Smooth muscle cell (in vitro differentiated cells): ENCODE data around the gene PRPF6. TPM values are rescaled to one million over a fixed set of nuclear protein-coding genes. Genes with fewer than 3 reads are reported as not detected.
A peak's percentile ranks its signal among the peaks of the same experiment; 100 is the strongest.

Experiments used
- DNase-seq: peaks from one replicate; lab custom pipeline; 2025; ENCODE audit not compliant: unreplicated experiment; lab: John Stamatoyannopoulos, UW
- H2AFZ ChIP-seq: fragments of 200-600 bp; sonication (generic); 2 replicates; pipeline ENCODE4 v1.6.0; 2016; ENCODE audit warnings: antibody characterized with exemption, low read depth, mild to moderate bottlenecking
- H3F3A ChIP-seq: fragments of 200-600 bp; sonication (generic); 2 replicates; pipeline ENCODE4 v1.6.0; 2017; ENCODE audit warnings: antibody characterized with exemption, low read depth
- H3K27ac ChIP-seq: fragments of 200-600 bp; sonication (generic); 2 replicates; pipeline ENCODE4 v1.5.1; 2016; ENCODE audit warnings: low read depth, mild to moderate bottlenecking
- H3K27me3 ChIP-seq: fragments of 200-600 bp; sonication (generic); 2 replicates; pipeline ENCODE4 v1.6.1; 2016; ENCODE audit warnings: low read depth, mild to moderate bottlenecking
- H3K36me3 ChIP-seq: fragments of 200-600 bp; sonication (generic); 2 replicates; pipeline ENCODE4 v1.5.1; 2016; ENCODE audit warnings: low read depth
- H3K4me1 ChIP-seq: fragments of 200-600 bp; sonication (generic); 2 replicates; pipeline ENCODE4 v1.5.1; 2016; ENCODE audit warnings: low read depth
- H3K4me2 ChIP-seq: fragments of 200-600 bp; sonication (generic); 2 replicates; pipeline ENCODE4 v1.6.0; 2016; ENCODE audit warnings: mild to moderate bottlenecking
- H3K4me3 ChIP-seq: fragments of 200-600 bp; sonication (generic); 2 replicates; pipeline ENCODE4 v1.5.1; 2016; ENCODE audit warnings: mild to moderate bottlenecking
- H3K79me2 ChIP-seq: fragments of 200-600 bp; sonication (generic); 2 replicates; pipeline ENCODE4 v1.6.0; 2016; ENCODE audit warnings: low read depth, mild to moderate bottlenecking
- H3K9ac ChIP-seq: fragments of 200-600 bp; sonication (generic); 2 replicates; pipeline ENCODE4 v1.6.0; 2016; ENCODE audit warnings: low read depth
- H3K9me3 ChIP-seq: fragments of 200-600 bp; sonication (generic); replicated peaks from 2 replicates; pipeline ENCODE4 v1.5.1; 2016; ENCODE audit warnings: low read depth
- H4K20me1 ChIP-seq: fragments of 200-600 bp; sonication (generic); 2 replicates; pipeline ENCODE4 v1.6.0; 2016; ENCODE audit warnings: low read depth
- WGBS: methylation state at CpG from one replicate; pipeline ENCODE4 v1.1.7; 2016; ENCODE audit warnings: low lambda C conversion rate; 5-methylcytosine and 5-hydroxymethylcytosine counted together
- polyA plus RNA-seq: library from polyadenylated mRNA; unstranded; fragments of >200 nt; fragmentation: Nextera tagmentation; extraction: Ambion mirVana; gene quantifications from 2 replicates; pipeline ENCODE4 v1.2.1, GENCODE V29; 2016
- total RNA-seq: library from RNA; depleted of rRNA; stranded (reverse); fragments of >200 nt; gene quantifications from 2 replicates; pipeline ENCODE4 v1.2.3, GENCODE V29; 2014
- TF ChIP-seq, protein P1 (sequence below): fragments of 200-600 bp; sonication (generic); IDR thresholded peaks from 2 replicates; pipeline ENCODE4 v1.5.1; 2017; ENCODE audit warnings: borderline replicate concordance, mild to moderate bottlenecking, antibody characterized with exemption; ENCODE audit not compliant: insufficient read depth, poor library complexity, severe bottlenecking

Gene PRPF6
- total and polyA plus RNA-seq, 2 experiments from 2014 or later: 33.3 to 51.2 TPM

DNA sequence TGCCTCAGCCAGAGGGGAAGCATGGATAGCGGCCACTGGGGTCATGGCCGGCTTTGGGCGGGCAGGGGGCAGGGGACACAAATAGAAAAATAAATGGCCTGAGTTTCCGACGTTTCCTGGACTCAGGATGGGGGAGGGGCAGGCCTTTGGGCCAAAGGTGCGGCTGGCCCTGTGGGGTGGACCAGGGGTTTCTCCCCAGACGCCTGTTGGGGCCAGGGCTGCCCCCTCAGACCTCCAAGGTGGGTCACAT is 75.6 kb downstream of the PRPF6 start:
- H3K9ac ChIP-seq: no peak overlapping the region
- 78% methylated on average over 6 of the region's 7 CpGs for WGBS
- DNase-seq: no peak
- H2AFZ ChIP-seq: no peak overlapping the region
- no peaks in the 10 kb centered on the region for H3K79me2 ChIP-seq
- no peak overlapping the region for H3K4me2 ChIP-seq
- no peaks in the 10 kb centered on the region for H3K4me1 ChIP-seq
- no peaks in the 10 kb centered on the region for H3K36me3 ChIP-seq
- H3K27ac ChIP-seq: no peak overlapping the region
- TF ChIP-seq, protein P1, sequence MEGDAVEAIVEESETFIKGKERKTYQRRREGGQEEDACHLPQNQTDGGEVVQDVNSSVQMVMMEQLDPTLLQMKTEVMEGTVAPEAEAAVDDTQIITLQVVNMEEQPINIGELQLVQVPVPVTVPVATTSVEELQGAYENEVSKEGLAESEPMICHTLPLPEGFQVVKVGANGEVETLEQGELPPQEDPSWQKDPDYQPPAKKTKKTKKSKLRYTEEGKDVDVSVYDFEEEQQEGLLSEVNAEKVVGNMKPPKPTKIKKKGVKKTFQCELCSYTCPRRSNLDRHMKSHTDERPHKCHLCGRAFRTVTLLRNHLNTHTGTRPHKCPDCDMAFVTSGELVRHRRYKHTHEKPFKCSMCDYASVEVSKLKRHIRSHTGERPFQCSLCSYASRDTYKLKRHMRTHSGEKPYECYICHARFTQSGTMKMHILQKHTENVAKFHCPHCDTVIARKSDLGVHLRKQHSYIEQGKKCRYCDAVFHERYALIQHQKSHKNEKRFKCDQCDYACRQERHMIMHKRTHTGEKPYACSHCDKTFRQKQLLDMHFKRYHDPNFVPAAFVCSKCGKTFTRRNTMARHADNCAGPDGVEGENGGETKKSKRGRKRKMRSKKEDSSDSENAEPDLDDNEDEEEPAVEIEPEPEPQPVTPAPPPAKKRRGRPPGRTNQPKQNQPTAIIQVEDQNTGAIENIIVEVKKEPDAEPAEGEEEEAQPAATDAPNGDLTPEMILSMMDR: no peak
- no peak overlapping the region for H3K4me3 ChIP-seq
- no peaks in the 10 kb centered on the region for H3K9me3 ChIP-seq
- H3F3A ChIP-seq: peaks cover 11% of the 10 kb centered on the region
- no peaks in the 10 kb centered on the region for H4K20me1 ChIP-seq
- H3K27me3 ChIP-seq: no peaks in the 10 kb centered on the region

DNA sequence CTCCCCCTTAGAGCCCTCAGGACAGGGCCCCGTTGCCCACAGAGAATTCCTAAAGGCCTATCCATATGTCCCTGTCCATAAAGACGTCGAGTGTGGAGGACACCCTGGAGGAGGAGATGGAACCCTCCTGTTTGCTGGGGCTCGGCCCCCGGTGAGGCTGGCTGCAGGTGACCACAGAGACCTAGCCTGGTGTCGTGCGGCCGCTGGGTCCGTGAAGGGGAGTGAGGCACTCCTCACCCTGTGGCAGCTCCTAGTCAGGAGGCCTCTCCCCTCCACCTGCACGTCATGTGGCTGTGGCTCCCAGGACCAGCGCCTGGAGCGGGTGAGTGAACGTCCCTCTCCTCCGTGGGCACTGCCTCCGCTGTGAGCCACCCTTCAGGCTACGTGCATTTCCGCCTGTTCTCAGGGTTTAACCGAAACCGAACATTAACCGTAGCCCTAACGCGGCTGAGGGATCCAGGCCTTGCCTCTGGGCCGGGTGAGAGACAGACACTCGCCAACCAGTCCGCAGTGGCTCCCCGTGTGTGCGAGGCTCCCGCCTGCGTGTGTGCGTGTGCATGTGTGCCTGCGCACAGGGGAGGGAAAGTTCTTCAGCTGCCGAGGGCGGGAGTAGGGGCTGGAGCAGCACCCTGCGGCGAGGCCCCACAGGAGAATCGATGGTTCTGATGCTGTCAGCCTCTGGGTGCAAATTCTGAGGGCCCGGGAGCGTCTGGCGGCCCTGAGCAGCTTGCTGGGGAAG is 76.1 kb downstream of the PRPF6 start:
- H3K27ac ChIP-seq: no peak overlapping the region
- peaks cover 11% of the 10 kb centered on the region for H3F3A ChIP-seq
- H3K9ac ChIP-seq: no peak overlapping the region
- H3K4me1 ChIP-seq: no peaks in the 10 kb centered on the region
- H3K4me2 ChIP-seq: no peak overlapping the region
- H3K36me3 ChIP-seq: no peaks in the 10 kb centered on the region
- H3K27me3 ChIP-seq: no peaks in the 10 kb centered on the region
- no peaks in the 10 kb centered on the region for H3K79me2 ChIP-seq
- TF ChIP-seq, protein P1: no peak
- no peak overlapping the region for H3K4me3 ChIP-seq
- no peaks in the 10 kb centered on the region for H4K20me1 ChIP-seq
- H2AFZ ChIP-seq: no peak overlapping the region
- H3K9me3 ChIP-seq: no peaks in the 10 kb centered on the region
- 84% methylated on average over 38 of the region's 39 CpGs for WGBS
- DNase-seq: no peak

DNA sequence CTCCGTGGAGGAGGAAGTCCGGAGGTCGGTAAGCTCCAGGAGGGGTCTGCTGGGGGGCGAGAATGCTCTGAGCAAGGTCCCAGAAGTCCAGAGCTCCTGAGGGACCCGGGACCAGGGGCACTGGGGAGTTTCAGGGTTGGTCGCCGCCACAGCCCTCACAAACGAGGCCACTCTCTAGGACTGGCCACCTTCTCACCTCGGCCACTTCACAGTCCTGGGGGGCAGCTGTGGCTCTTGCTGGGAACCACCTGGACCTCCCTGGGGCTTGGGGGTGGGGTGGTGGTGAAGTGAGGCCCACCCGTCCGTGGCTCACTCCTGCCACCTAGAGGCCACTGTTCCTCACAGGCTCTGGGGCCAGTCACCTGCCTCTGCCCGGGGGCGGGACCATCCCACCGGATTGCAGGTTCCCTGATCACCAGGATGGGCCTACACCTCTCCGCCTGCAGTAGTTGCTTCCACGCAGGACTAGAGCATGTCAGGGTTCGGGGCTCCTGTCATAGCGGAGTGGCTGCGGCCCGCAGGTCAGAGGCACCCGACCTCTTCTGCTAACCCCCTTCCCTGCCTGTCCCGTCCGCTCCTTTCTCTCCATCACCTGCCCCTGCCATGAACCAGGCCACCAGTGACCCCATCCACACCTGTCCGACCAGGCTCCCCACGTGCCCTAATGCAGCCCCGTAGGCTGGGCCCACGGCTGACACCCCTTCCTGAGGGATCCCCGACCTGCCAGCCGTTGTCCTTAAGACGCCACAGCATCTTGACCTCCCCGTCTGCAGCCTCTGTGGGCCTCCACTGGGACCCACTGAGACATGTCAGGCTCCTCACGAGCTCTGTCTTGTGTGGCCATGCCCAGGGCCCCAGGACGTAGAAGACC is 76.9 kb downstream of the PRPF6 start:
- H2AFZ ChIP-seq: no peak overlapping the region
- H3K4me1 ChIP-seq: no peaks in the 10 kb centered on the region
- DNase-seq: peak; percentile 36
- no peaks in the 10 kb centered on the region for H3K9me3 ChIP-seq
- no peak overlapping the region for H3K9ac ChIP-seq
- peaks cover 11% of the 10 kb centered on the region for H3F3A ChIP-seq
- no peaks in the 10 kb centered on the region for H3K36me3 ChIP-seq
- no peak overlapping the region for H3K4me3 ChIP-seq
- no peaks in the 10 kb centered on the region for H3K79me2 ChIP-seq
- H4K20me1 ChIP-seq: no peaks in the 10 kb centered on the region
- no peak overlapping the region for H3K4me2 ChIP-seq
- no peak overlapping the region for H3K27ac ChIP-seq
- TF ChIP-seq, protein P1: peak; percentile 72
- H3K27me3 ChIP-seq: no peaks in the 10 kb centered on the region
- 38% methylated on average over 31 of the region's 33 CpGs for WGBS

DNA sequence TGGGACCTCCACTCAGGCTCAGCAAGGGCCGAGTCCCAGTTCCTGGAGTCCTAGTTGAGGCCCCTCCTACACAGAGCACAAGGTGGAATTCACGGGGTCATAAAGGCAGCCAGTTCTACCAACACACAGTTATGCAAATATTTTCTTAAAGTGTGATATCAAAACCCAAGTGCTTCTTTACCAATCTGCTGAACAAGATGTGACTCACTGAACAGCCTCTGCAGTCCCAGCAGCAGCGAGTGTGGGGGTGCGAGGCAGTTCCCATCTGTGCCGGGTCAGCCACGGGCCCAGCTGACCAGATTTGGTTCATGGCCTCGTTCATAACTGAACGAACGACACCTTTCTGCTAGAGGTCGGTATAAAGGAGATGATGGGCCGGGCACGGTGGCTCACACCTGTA is 77.6 kb downstream of the PRPF6 start:
- Histone ChIP-seq H3K9me3 (no peaks in the 10 kb centered on the region), H3K4me2 (no peak overlapping the region)

More for the DNA sequence above, 77.6 kb downstream of the PRPF6 start:
- Histone ChIP-seq H3K79me2 (no peaks in the 10 kb centered on the region), H3K27ac (no peak overlapping the region), H2AFZ (no peak overlapping the region), H4K20me1 (no peaks in the 10 kb centered on the region), H3K36me3 (no peaks in the 10 kb centered on the region), H3K27me3 (no peaks in the 10 kb centered on the region), H3K9ac (no peak overlapping the region), H3F3A (peaks cover 11% of the 10 kb centered on the region), H3K4me1 (no peaks in the 10 kb centered on the region), H3K4me3 (no peak overlapping the region)
- DNase-seq: no peak
- TF ChIP-seq, protein P1: no peak
- 92% methylated on average over 12 of the region's 12 CpGs for WGBS
